OCI-LY7 (cell line): ENCODE results near the gene WDR82.

Experiments used
- CTCF ChIP-seq: fragments of 200-600 bp; sonication (generic); conservative IDR thresholded peaks from 2 replicates; pipeline ENCODE4 v1.5.1; 2014; ENCODE audit warnings: mild to moderate bottlenecking, antibody characterized with exemption, low read length, moderate library complexity, mixed read lengths
- EZH2phosphoT487 ChIP-seq: fragments of 200-600 bp; sonication (generic); IDR thresholded peaks from 2 replicates; pipeline ENCODE4 v1.6.1; 2018; ENCODE audit warnings: low read depth, borderline replicate concordance, mild to moderate bottlenecking, mixed run types, antibody characterized with exemption, low read length, moderate library complexity, mixed read lengths

- TF ChIP-seq EZH2phosphoT487 (no peak), CTCF (no peak)
Observed at GRCh38 chr3:52326976-52327375, 48.5 kb upstream of the WDR82 start.
